Measurements from ENCODE around the gene RABEP1.
"Not testable (repeated sequence)": the region's sequence is repeated elsewhere in the genome, so short reads cannot be mapped to it uniquely, and the experiment has no call there.

The RABEP1 gene

DNA sequence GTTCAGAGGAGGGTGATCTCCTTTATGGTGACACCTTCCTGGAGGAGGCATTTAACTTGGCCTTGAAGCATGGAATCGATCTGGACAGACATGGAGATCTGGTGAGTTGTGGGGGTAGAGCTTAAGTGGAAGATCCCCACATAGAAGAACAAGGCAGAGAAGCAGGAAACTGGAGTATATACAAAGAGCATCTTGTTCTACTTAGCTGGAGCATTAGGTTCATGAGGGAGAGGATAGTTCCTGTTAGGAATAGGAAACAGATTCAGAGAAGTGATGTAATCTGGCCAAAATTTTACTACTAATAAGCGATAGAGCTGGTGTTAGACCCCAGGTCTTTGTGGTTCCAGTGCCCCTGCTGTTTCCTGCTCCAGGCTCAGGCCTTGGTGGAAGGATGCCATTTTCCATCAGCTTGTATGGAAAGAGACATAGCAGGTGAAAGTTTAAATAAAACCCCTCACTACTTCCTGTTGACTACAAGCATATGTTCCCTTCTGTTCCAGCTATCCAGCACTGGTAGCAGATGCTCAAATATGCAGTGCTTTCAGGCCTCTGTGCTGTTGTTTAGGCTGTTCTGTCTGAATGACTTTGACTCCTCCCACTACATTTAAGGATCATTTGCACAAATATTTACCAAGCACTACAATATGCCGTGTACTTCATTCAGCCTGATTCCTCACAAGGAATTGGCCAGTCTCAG, 147.3 kb downstream of the RABEP1 start:
- DNase-seq: no peak

DNA sequence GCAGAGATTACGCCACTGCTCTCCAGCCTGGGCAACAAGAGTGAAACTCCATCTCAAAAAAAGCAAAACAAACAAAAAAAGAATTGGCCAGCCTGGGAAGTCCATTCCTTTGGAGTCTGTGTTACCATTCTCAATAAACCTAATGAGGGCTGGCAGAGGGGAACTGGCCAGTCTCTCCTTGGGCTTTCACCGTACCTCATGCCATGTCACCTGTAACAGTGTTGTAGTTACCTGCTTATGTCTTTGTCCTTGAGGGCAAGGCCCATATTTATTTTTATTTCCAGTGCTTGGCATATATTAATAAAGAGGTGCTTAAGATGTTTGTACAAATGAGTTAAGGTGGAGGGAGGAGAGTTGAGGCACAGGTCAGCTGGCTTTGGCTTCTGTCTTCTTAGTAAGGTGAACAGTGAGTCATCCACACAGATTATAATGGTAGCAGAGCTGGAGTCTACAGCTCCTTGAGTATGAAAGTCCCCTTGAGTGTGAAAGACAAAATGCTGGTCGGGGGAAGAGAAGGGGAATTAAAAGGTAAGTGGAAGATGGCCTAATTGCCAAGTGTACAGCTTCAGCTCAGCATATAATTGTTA, 148.4 kb downstream of the RABEP1 start:
- no peak for DNase-seq

GRCh38 chr17:5431234-5431633, 149.2 kb downstream of the RABEP1 start:
- not testable (repeated sequence) for DNase-seq

- DNase-seq: no peak
Observed at GRCh38 chr17:5431949-5432556, 150.0 kb downstream of the RABEP1 start.

- no peak for DNase-seq
Observed at GRCh38 chr17:5434984-5435383, 152.9 kb downstream of the RABEP1 start.
